DMS 273 (cell line): Measurements from ENCODE around the gene AHNAK.
A peak's percentile ranks its signal among the peaks of the same experiment; 100 is the strongest.
"Not testable (repeated sequence)": the region's sequence is repeated elsewhere in the genome, so short reads cannot be mapped to it uniquely, and the experiment has no call there.

Experiments used
- DNase-seq: peaks from one replicate; lab custom pipeline; 2025; ENCODE audit not compliant: unreplicated experiment; lab: John Stamatoyannopoulos, UW

AHNAK gene

GRCh38 chr11:62546244-62546928 is at the start of gene AHNAK:
TSS of gene AHNAK (minus strand) at chr11:62546806. CDS start at chr11:62536098, 10,708 bp downstream.
- DNase-seq, result peak; percentile 64

- DNase-seq, result no peak
Observed at GRCh38 chr11:62595124-62595523, 48.5 kb upstream of the AHNAK start.

GRCh38 chr11:62593434-62594044 is 46.9 kb upstream of the AHNAK start:
- peak; percentile 87 for DNase-seq

- no peak for DNase-seq
Observed at GRCh38 chr11:62592989-62593421, 46.4 kb upstream of the AHNAK start.

GRCh38 chr11:62592146-62592815 is 45.7 kb upstream of the AHNAK start:
- DNase-seq, result no peak

- DNase-seq, result peak; percentile 99
Observed at GRCh38 chr11:62591448-62592145, 45.0 kb upstream of the AHNAK start, which contains the start of gene TUT1. TSS of gene TUT1 (minus strand) at chr11:62591523. CDS start at chr11:62591485, 38 bp downstream.

GRCh38 chr11:62588966-62589637 is 42.5 kb upstream of the AHNAK start:
- no peak for DNase-seq

- not testable (repeated sequence) for DNase-seq
Observed at GRCh38 chr11:62585356-62585755, 38.8 kb upstream of the AHNAK start.

- DNase-seq, result not testable (repeated sequence)
Observed at GRCh38 chr11:62581735-62582134, 35.1 kb upstream of the AHNAK start.

GRCh38 chr11:62580959-62581715 is 34.5 kb upstream of the AHNAK start:
- DNase-seq, result no peak

GRCh38 chr11:62579252-62579651 is 32.6 kb upstream of the AHNAK start:
- no peak for DNase-seq

GRCh38 chr11:62578541-62578940 is 31.9 kb upstream of the AHNAK start:
- no peak for DNase-seq

GRCh38 chr11:62577046-62577714 is 30.6 kb upstream of the AHNAK start:
- DNase-seq, result no peak

- DNase-seq, result no peak
Observed at GRCh38 chr11:62575837-62576236, 29.2 kb upstream of the AHNAK start.

- DNase-seq, result no peak
Observed at GRCh38 chr11:62575156-62575555, 28.6 kb upstream of the AHNAK start.

GRCh38 chr11:62574363-62575071 is 27.9 kb upstream of the AHNAK start:
- DNase-seq, result peak; percentile 64

GRCh38 chr11:62573592-62574362 is 27.2 kb upstream of the AHNAK start, which contains the start of gene EEF1G:
TSS of gene EEF1G (minus strand) at chr11:62573891. CDS start at chr11:62573842, 49 bp downstream.
- peak; percentile 99 for DNase-seq

GRCh38 chr11:62573006-62573591 is 26.5 kb upstream of the AHNAK start:
- peak; percentile 41 for DNase-seq
